GM12891 (cell line): ENCODE data around the gene TPR.

Experiments used
- POLR2A ChIP-seq: IDR thresholded peaks from 2 replicates; pipeline ENCODE4 v1.6.1; 2011; ENCODE audit warnings: low read depth, low read length, control low read depth
- POLR2AphosphoS5 ChIP-seq: IDR thresholded peaks from 2 replicates; pipeline ENCODE4 v1.6.1; 2011; ENCODE audit warnings: low read depth, low read length, control low read depth
- TAF1 ChIP-seq: IDR thresholded peaks from 2 replicates; pipeline ENCODE4 v1.6.1; 2011; ENCODE audit warnings: low read depth, low read length, control low read depth

DNA sequence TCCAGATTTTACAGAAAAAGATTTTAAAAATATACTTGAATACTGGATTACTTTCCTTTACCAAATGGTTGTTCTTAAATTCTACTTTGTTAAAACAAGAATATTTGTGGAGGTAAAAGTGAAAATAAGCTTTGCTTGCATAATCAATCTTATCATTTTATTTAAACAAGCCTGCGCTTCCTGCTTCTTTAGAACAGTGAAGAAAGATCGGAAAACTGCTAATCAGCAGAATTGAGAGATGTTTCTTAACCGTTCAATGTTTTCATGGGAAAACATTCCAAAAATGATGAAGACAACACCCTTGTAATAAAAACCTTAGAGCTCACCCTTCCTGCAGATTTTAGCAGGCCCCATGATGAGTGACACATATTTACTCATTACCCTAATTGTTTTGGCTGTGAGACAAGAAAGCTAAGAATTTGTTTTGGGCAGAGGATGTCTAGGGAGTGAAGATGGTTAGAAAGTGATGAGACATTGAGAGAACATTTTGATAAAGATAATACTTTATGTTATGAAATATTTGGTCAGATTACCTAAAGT lies 72.6 kb downstream of the TPR start:
- no peak for TF ChIP-seq POLR2A
- TF ChIP-seq POLR2AphosphoS5 = no peak
- TF ChIP-seq TAF1 = no peak
